ENCODE measurements around the gene DAB1.

Gene DAB1

GRCh38 chr1:56952501-56952900 lies 471.4 kb downstream of the DAB1 start:
- Mint-ChIP-seq H3K4me3 (no peak overlapping the region), H3K36me3 (ENCODE audit: low read depth) (no peaks in the 10 kb centered on the region), H3K27ac (no peak overlapping the region), H3K4me1 (no peaks in the 10 kb centered on the region), H3K9me3 (no peaks in the 10 kb centered on the region), H3K27me3 (no peaks in the 10 kb centered on the region)
- ATAC-seq (no peak), DNase-seq (no peak)

- H3K36me3 Mint-ChIP-seq (ENCODE audit: low read depth) = no peaks in the 10 kb centered on the region
- ATAC-seq = no peak
- no peaks in the 10 kb centered on the region for H3K4me1 Mint-ChIP-seq
- H3K27ac Mint-ChIP-seq = no peak overlapping the region
- H3K4me3 Mint-ChIP-seq = no peak overlapping the region
- no peak for DNase-seq
- no peaks in the 10 kb centered on the region for H3K9me3 Mint-ChIP-seq
- no peaks in the 10 kb centered on the region for H3K27me3 Mint-ChIP-seq
Measured at GRCh38 chr1:56948403-56949023, 475.3 kb downstream of the DAB1 start.
